ENCODE data around the gene NOS2. TPM values are rescaled to one million over a fixed set of nuclear protein-coding genes. Genes with fewer than 3 reads are reported as not detected.

The NOS2 gene
- total RNA-seq, 1 experiment from 2014 or later, result 1.4 TPM

GRCh38 chr17:27804113-27804512, 3.8 kb upstream of the NOS2 start:
- ChIA-PET POLR2A (no interaction called here), CTCF (interaction anchor here (0.8 to 14.5 kb wide), 9 partner anchors 14 to 543 kb away, joined by 3 to 480 read pairs (median 8); partner anchors contain the start of gene LYRM9)
- H3K27ac Mint-ChIP-seq, result no peak overlapping the region
- no peaks in the 10 kb centered on the region for H3K27me3 Mint-ChIP-seq (ENCODE audit: low read depth)
- DNase-seq (ENCODE audit: low spot score), result peak; percentile 32
- no peak overlapping the region for H3K4me3 Mint-ChIP-seq
- peaks cover 1% of the 10 kb centered on the region for H3K9me3 Mint-ChIP-seq
- TF ChIP-seq AR (CRISPR knock-in tag; IDR thresholded peaks at IDR 0.05) (no peak), ZNF423 (CRISPR knock-in tag; IDR thresholded peaks at IDR 0.05) (peak; percentile 90), CDX4 (CRISPR knock-in tag; IDR thresholded peaks at IDR 0.05; ENCODE audit: borderline replicate concordance) (no peak)
- ATAC-seq, result peak; percentile 64
- H3K36me3 Mint-ChIP-seq, result no peaks in the 10 kb centered on the region
- peaks cover 18% of the 10 kb centered on the region for H3K4me1 Mint-ChIP-seq

DNA sequence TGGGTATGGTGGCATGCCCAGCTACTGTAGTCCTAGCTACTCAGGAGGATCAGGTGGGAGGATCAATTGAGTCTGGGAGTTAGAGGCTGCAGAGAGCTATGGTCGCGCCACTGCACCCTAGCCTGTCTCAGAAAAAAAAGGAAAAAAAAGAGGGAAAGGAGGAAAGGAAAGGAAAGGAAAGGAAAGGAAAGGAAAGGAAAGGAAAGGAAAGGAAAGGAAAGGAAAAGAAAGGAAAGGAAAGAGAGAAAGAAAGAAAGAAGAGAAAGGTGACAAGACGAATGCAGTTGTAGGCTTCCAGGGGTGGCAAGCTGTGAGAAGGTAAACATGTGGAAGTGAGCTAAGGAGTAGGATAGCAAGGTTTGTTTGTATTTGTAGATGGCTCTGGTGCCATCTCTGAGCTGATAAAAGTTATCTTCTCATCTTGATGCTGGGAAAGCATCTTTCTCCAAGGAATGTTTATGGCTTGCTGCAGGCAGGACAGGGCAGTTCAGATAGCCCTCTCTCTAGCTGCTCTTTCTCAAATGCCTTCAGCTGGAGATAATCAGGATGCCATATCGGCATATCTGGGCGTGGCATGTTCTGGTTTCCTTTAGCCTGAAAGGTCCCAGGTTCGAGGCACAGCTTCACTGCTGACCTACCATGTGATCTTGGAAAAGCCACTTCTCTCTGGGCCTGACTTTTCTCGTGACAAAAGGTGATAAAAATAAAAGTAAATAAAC, 2.8 kb upstream of the NOS2 start:
- ChIA-PET CTCF (interaction anchor here (0.6 to 14.5 kb wide), 7 partner anchors 10 to 148 kb away, joined by 3 to 480 read pairs (median 5); partner anchors contain the start of gene LYRM9), POLR2A (no interaction called here)
- Mint-ChIP-seq H3K4me1 (peaks cover 15% of the 10 kb centered on the region), H3K4me3 (no peak overlapping the region), H3K9me3 (no peaks in the 10 kb centered on the region), H3K36me3 (no peaks in the 10 kb centered on the region), H3K27me3 (ENCODE audit: low read depth) (peaks cover 2% of the 10 kb centered on the region; the same call in 1 of the 2 replicates), H3K27ac (no peak overlapping the region)
- ATAC-seq (no peak), DNase-seq (ENCODE audit: low spot score) (no peak)
- TF ChIP-seq, protein P1, sequence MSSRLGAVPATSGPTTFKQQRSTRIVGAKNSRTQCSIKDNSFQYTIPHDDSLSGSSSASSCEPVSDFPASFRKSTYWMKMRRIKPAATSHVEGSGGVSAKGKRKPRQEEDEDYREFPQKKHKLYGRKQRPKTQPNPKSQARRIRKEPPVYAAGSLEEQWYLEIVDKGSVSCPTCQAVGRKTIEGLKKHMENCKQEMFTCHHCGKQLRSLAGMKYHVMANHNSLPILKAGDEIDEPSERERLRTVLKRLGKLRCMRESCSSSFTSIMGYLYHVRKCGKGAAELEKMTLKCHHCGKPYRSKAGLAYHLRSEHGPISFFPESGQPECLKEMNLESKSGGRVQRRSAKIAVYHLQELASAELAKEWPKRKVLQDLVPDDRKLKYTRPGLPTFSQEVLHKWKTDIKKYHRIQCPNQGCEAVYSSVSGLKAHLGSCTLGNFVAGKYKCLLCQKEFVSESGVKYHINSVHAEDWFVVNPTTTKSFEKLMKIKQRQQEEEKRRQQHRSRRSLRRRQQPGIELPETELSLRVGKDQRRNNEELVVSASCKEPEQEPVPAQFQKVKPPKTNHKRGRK (CRISPR knock-in tag; IDR thresholded peaks at IDR 0.05; ENCODE audit: borderline replicate concordance), result no peak
- TF ChIP-seq ATF1 (CRISPR knock-in tag; IDR thresholded peaks at IDR 0.05) (no peak), SMAD3 (CRISPR knock-in tag; IDR thresholded peaks at IDR 0.05; ENCODE audit: borderline replicate concordance) (no peak), CTCF (IDR thresholded peaks at IDR 0.05) (no peak), GRHL2 (CRISPR knock-in tag; IDR thresholded peaks at IDR 0.05; ENCODE audit: insufficient replicate concordance, severe bottlenecking) (no peak), SP1 (CRISPR knock-in tag; conservative IDR thresholded peaks at IDR 0.05) (no peak), IRF2 (CRISPR knock-in tag; IDR thresholded peaks at IDR 0.05; ENCODE audit: borderline replicate concordance, low read depth) (no peak), ZNF219 (CRISPR knock-in tag; IDR thresholded peaks at IDR 0.05; ENCODE audit: borderline replicate concordance) (no peak), MXD4 (CRISPR knock-in tag; IDR thresholded peaks at IDR 0.05; ENCODE audit: borderline replicate concordance) (no peak), MYBL2 (CRISPR knock-in tag; IDR thresholded peaks at IDR 0.05) (no peak)
- TF ChIP-seq, protein P2, sequence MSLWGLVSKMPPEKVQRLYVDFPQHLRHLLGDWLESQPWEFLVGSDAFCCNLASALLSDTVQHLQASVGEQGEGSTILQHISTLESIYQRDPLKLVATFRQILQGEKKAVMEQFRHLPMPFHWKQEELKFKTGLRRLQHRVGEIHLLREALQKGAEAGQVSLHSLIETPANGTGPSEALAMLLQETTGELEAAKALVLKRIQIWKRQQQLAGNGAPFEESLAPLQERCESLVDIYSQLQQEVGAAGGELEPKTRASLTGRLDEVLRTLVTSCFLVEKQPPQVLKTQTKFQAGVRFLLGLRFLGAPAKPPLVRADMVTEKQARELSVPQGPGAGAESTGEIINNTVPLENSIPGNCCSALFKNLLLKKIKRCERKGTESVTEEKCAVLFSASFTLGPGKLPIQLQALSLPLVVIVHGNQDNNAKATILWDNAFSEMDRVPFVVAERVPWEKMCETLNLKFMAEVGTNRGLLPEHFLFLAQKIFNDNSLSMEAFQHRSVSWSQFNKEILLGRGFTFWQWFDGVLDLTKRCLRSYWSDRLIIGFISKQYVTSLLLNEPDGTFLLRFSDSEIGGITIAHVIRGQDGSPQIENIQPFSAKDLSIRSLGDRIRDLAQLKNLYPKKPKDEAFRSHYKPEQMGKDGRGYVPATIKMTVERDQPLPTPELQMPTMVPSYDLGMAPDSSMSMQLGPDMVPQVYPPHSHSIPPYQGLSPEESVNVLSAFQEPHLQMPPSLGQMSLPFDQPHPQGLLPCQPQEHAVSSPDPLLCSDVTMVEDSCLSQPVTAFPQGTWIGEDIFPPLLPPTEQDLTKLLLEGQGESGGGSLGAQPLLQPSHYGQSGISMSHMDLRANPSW (CRISPR knock-in tag; conservative IDR thresholded peaks at IDR 0.05; ENCODE audit: low read depth), result no peak

All from WTC11 (cell line).